Measurements from ENCODE around the gene TMEM35A. TPM values are rescaled to one million over a fixed set of nuclear protein-coding genes. Genes with fewer than 3 reads are reported as not detected.

Gene TMEM35A, protein sequence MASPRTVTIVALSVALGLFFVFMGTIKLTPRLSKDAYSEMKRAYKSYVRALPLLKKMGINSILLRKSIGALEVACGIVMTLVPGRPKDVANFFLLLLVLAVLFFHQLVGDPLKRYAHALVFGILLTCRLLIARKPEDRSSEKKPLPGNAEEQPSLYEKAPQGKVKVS
- total RNA-seq: 1 to 10 TPM in 1 of 2 donors, under 1 TPM in 1; 0.96 to 3.9 TPM

DNA sequence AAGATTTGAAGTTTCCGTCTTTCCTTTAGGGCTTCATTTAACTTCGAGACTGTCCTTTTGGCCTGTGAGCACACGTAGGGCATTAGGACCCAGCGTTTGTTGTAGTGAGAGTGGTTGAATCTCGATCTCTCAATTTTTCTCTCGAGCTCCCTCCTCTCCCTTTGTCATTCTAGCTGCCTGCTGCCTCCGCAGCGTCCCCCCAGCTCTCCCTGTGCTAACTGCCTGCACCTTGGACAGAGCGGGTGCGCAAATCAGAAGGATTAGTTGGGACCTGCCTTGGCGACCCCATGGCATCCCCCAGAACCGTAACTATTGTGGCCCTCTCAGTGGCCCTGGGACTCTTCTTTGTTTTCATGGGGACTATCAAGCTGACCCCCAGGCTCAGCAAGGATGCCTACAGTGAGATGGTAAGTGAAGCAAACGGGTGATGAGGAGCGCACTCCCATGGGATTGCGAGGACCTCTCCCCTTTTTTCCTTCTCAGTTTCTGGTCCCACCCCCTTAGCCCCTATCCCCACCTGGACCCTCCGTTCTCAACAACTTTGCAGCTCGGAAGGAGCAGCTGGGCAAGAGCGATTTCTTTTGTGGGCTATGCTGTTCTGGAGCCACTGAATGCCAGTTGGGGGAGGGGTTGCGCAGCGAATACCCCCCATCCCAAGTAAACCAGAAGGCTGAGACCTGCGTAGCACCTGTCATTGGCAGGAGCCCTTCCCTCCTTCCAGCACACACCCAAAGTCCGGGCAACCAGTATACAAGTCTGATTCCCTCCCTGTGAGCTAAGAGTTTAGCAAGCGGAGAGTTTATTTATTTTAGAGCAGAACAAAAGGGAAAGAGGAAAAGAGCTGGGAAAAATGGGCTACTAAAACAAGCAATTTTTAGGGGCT is at the start of gene TMEM35A:
TSS of gene TMEM35A (plus strand) at position 164 of the 883 bp plus-strand sequence. CDS start at position 288, 124 bp downstream.
- Histone ChIP-seq H3K27me3 (no peaks in the 10 kb centered on the region), H3K36me3 (no peaks in the 10 kb centered on the region), H3K4me3 (peak within 1 kb of the TSS; percentile 34), H3K27ac (no peak within 1 kb of the TSS), H3K9me3 (no peaks in the 10 kb centered on the region), H3K4me1 (no peaks in the 10 kb centered on the region), H3K9ac (ENCODE audit: low read depth in 2 of 2, low read length in 2 of 2) (no peak within 1 kb of the TSS)
- intact Hi-C loops (cut with DNase I): no loop called here
- DNase-seq: peak; percentile 22
- TF ChIP-seq, protein P1, sequence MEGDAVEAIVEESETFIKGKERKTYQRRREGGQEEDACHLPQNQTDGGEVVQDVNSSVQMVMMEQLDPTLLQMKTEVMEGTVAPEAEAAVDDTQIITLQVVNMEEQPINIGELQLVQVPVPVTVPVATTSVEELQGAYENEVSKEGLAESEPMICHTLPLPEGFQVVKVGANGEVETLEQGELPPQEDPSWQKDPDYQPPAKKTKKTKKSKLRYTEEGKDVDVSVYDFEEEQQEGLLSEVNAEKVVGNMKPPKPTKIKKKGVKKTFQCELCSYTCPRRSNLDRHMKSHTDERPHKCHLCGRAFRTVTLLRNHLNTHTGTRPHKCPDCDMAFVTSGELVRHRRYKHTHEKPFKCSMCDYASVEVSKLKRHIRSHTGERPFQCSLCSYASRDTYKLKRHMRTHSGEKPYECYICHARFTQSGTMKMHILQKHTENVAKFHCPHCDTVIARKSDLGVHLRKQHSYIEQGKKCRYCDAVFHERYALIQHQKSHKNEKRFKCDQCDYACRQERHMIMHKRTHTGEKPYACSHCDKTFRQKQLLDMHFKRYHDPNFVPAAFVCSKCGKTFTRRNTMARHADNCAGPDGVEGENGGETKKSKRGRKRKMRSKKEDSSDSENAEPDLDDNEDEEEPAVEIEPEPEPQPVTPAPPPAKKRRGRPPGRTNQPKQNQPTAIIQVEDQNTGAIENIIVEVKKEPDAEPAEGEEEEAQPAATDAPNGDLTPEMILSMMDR (IDR thresholded peaks at IDR 0.05): no peak

DNA sequence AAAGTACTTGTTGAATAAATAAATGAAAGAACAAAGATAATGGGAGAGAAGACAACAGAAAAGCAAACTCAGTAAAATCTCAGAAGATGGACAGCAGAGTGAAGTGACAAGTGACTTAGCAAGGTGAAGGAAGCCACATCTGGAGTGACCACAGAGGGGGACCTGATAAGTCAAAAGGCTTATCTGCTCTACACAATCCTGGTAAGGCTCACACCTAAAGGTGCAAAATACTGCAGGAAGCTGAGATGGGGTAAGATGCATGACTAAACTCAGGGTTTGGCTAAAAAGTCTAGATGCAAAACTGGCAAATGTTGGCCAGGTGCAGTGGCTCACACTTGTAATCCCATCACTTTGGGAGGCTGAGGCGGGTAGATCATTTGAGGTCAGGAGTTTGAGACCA is 49.0 kb upstream of the TMEM35A start:
- H3K4me3 ChIP-seq: no peak overlapping the region
- H3K27ac ChIP-seq: no peak overlapping the region
- H3K27me3 ChIP-seq: no peaks in the 10 kb centered on the region
- TF ChIP-seq, protein P1 (IDR thresholded peaks at IDR 0.05): no peak
- H3K9me3 ChIP-seq: no peaks in the 10 kb centered on the region
- no peaks in the 10 kb centered on the region for H3K4me1 ChIP-seq
- no peaks in the 10 kb centered on the region for H3K36me3 ChIP-seq
- intact Hi-C loops (cut with DNase I): no loop called here
- H3K9ac ChIP-seq (ENCODE audit: low read depth in 2 of 2, low read length in 2 of 2): no peak overlapping the region
- DNase-seq: no peak

GRCh38 chrX:101037231-101037630 is 41.4 kb upstream of the TMEM35A start:
- Histone ChIP-seq H3K9ac (ENCODE audit: low read depth in 2 of 2, low read length in 2 of 2) (no peak overlapping the region), H3K36me3 (no peaks in the 10 kb centered on the region), H3K27ac (no peak overlapping the region), H3K4me1 (no peaks in the 10 kb centered on the region), H3K4me3 (no peak overlapping the region), H3K9me3 (no peaks in the 10 kb centered on the region), H3K27me3 (no peaks in the 10 kb centered on the region)
- DNase-seq: no peak
- TF ChIP-seq, protein P1 (IDR thresholded peaks at IDR 0.05): no peak
- intact Hi-C loops (cut with DNase I): no loop called here

- Histone ChIP-seq H3K36me3 (no peaks in the 10 kb centered on the region), H3K27me3 (no peaks in the 10 kb centered on the region), H3K4me1 (no peaks in the 10 kb centered on the region), H3K27ac (no peak overlapping the region), H3K9ac (ENCODE audit: low read depth in 2 of 2, low read length in 2 of 2) (no peak overlapping the region), H3K4me3 (no peak overlapping the region), H3K9me3 (no peaks in the 10 kb centered on the region)
- intact Hi-C loops (cut with DNase I): no loop called here
- TF ChIP-seq, protein P1 (IDR thresholded peaks at IDR 0.05): no peak
- no peak for DNase-seq
Observed at GRCh38 chrX:101040197-101040596, 38.5 kb upstream of the TMEM35A start.

- H3K36me3 ChIP-seq: no peaks in the 10 kb centered on the region
- peak overlapping the region; percentile 63 to 70 for H3K9ac ChIP-seq (ENCODE audit: low read depth in 2 of 2, low read length in 2 of 2)
- H3K27ac ChIP-seq: peak overlapping the region; percentile 85
- TF ChIP-seq, protein P1 (IDR thresholded peaks at IDR 0.05): no peak
- intact Hi-C loops (cut with DNase I): no loop called here
- H3K27me3 ChIP-seq: no peaks in the 10 kb centered on the region
- peak overlapping the region; percentile 38 for H3K4me3 ChIP-seq
- no peaks in the 10 kb centered on the region for H3K9me3 ChIP-seq
- DNase-seq: no peak
- H3K4me1 ChIP-seq: no peaks in the 10 kb centered on the region
Observed at GRCh38 chrX:101051153-101051548, 27.5 kb upstream of the TMEM35A start.

All from colonic mucosa (tissue), 4 donors.